A673 (cell line): Measurements from ENCODE around the gene LRRC32. TPM values are rescaled to one million over a fixed set of nuclear protein-coding genes. Genes with fewer than 3 reads are reported as not detected.

Experiments used
- BruUV-seq: library from RNA; stranded (reverse); fragments of 400-500 nt; replicated peaks from 2 replicates; lab custom pipeline; 2021; lab: Mats Ljungman, UMichigan
- CTCF ChIA-PET: fragments of 300-600 bp; sonication (Branson Sonifier 250); formaldehyde crosslinking; loops from one replicate; lab custom pipeline; 2022; ENCODE audit warnings: antibody characterized with exemption; lab: Charles Lee
- POLR2A ChIA-PET: fragments of 300-600 bp; sonication (Branson Sonifier 250); formaldehyde crosslinking; loops from one replicate; lab custom pipeline; 2022; ENCODE audit warnings: antibody characterized with exemption; ENCODE audit not compliant: low non-redundant PET; lab: Charles Lee
- DNase-seq: peaks from one replicate; pipeline ENCODE4 v3.0.0-alpha.2; 2015; ENCODE audit warnings: low spot score
- H3K27ac ChIP-seq: fragments of 200-600 bp; sonication (generic); 2 replicates; pipeline ENCODE4 v1.5.1; 2016; ENCODE audit warnings: mixed run types, low read depth, mild to moderate bottlenecking, mixed read lengths, antibody characterized with exemption, low read length; ENCODE audit not compliant: poor library complexity, severe bottlenecking
- H3K27me3 ChIP-seq: fragments of 200-600 bp; sonication (generic); replicated peaks from 2 replicates; pipeline ENCODE4 v1.6.1; 2017; ENCODE audit warnings: mixed run types, low read depth, mild to moderate bottlenecking, mixed read lengths, antibody characterized with exemption, low read length; ENCODE audit not compliant: insufficient read depth, poor library complexity
- H3K36me3 ChIP-seq: fragments of 200-600 bp; sonication (generic); 2 replicates; pipeline ENCODE4 v1.6.1; 2016; ENCODE audit warnings: mixed run types, mild to moderate bottlenecking, mixed read lengths, antibody characterized with exemption, low read length; ENCODE audit not compliant: insufficient read depth, poor library complexity, severe bottlenecking
- H3K4me1 ChIP-seq: fragments of 200-600 bp; sonication (generic); 2 replicates; pipeline ENCODE4 v1.6.1; 2017; ENCODE audit warnings: mixed run types, mild to moderate bottlenecking, mixed read lengths, antibody characterized with exemption, low read length; ENCODE audit not compliant: insufficient read depth, poor library complexity, severe bottlenecking
- H3K4me3 ChIP-seq: fragments of 200-600 bp; sonication (generic); 2 replicates; pipeline ENCODE4 v1.5.1; 2016; ENCODE audit warnings: low read depth, mixed run types, mild to moderate bottlenecking, mixed read lengths, low read length; ENCODE audit not compliant: poor library complexity, severe bottlenecking
- H3K9me3 ChIP-seq: fragments of 200-600 bp; sonication (generic); 2 replicates; pipeline ENCODE4 v1.6.1; 2016; ENCODE audit warnings: mixed run types, low read depth, mild to moderate bottlenecking, mixed read lengths, antibody characterized with exemption, low read length; ENCODE audit not compliant: poor library complexity, severe bottlenecking
- CTCF ChIP-seq: fragments of 300-800, 200-600 bp; sonication (generic); conservative IDR thresholded peaks from 2 replicates; pipeline ENCODE4 v1.5.1; 2017; ENCODE audit warnings: low read depth, mild to moderate bottlenecking, antibody characterized with exemption, low read length, moderate library complexity, mixed read lengths
- EZH2 ChIP-seq: fragments of 200-600 bp; sonication (generic); IDR thresholded peaks from 2 replicates; pipeline ENCODE4 v1.6.1; 2017; ENCODE audit warnings: borderline replicate concordance, low read depth, mild to moderate bottlenecking, mixed read lengths, antibody characterized with exemption, low read length; ENCODE audit not compliant: poor library complexity, severe bottlenecking
- intact Hi-C: fragments of 100-400 bp; cut with micrococcal nuclease; formaldehyde crosslinking; loops from one replicate; pipeline ENCODE4 v1.10.0; 2022; ENCODE audit not compliant: unreplicated experiment
- total RNA-seq: library from RNA; stranded (reverse); gene quantifications from 2 replicates; pipeline ENCODE4 v1.2.3, GENCODE V29; 2021

LRRC32 gene
- total RNA-seq, 1 experiment from 2014 or later = not detected

GRCh38 chr11:76706667-76707066, 36.1 kb upstream of the LRRC32 start:
- Histone ChIP-seq H3K27me3 (no peaks in the 10 kb centered on the region), H3K9me3 (no peaks in the 10 kb centered on the region), H3K4me3 (no peak overlapping the region), H3K4me1 (no peaks in the 10 kb centered on the region), H3K27ac (no peak overlapping the region), H3K36me3 (no peaks in the 10 kb centered on the region)
- no peak for DNase-seq
- intact Hi-C loops = no loop called here
- no TSS peak for BruUV-seq
- ChIA-PET CTCF (no interaction called here), POLR2A (no interaction called here)
- TF ChIP-seq CTCF (no peak), EZH2 (no peak)

- no peaks in the 10 kb centered on the region for H3K36me3 ChIP-seq
- no peak overlapping the region for H3K27ac ChIP-seq
- TF ChIP-seq EZH2 (no peak), CTCF (no peak)
- ChIA-PET CTCF (no interaction called here), POLR2A (no interaction called here)
- intact Hi-C loops = no loop called here
- BruUV-seq = no TSS peak
- DNase-seq = no peak
- H3K4me1 ChIP-seq = no peaks in the 10 kb centered on the region
- no peaks in the 10 kb centered on the region for H3K27me3 ChIP-seq
- H3K9me3 ChIP-seq = no peaks in the 10 kb centered on the region
- H3K4me3 ChIP-seq = no peak overlapping the region
These were observed 35.3 kb upstream of the LRRC32 start for GRCh38 chr11:76705826-76706225.

- Histone ChIP-seq H3K27ac (no peak overlapping the region), H3K36me3 (no peaks in the 10 kb centered on the region), H3K9me3 (no peaks in the 10 kb centered on the region), H3K4me1 (peaks cover 3% of the 10 kb centered on the region), H3K4me3 (no peak overlapping the region), H3K27me3 (no peaks in the 10 kb centered on the region)
- DNase-seq = no peak
- no TSS peak for BruUV-seq
- POLR2A ChIA-PET = no interaction called here
- intact Hi-C loops = no loop called here
- CTCF ChIA-PET = no interaction called here
- TF ChIP-seq EZH2 (no peak), CTCF (no peak)
These were observed 33.8 kb upstream of the LRRC32 start for GRCh38 chr11:76704171-76704948.
